GM19455 (cell line): ENCODE results near the gene SEZ6L.

Experiments
- ATAC-seq: cut with Tn5 transposase; IDR thresholded peaks from one replicate; pipeline ENCODE4 v1.9.1; 2021; ENCODE audit not compliant: unreplicated experiment

SEZ6L gene

GRCh38 chr22:26291940-26292666 is 122.8 kb downstream of the SEZ6L start:
- ATAC-seq, result no peak

GRCh38 chr22:26292667-26292995 is 123.4 kb downstream of the SEZ6L start:
- no peak for ATAC-seq

GRCh38 chr22:26295563-26296126 is 126.4 kb downstream of the SEZ6L start:
- ATAC-seq, result no peak

GRCh38 chr22:26298605-26299310 is 129.5 kb downstream of the SEZ6L start:
- ATAC-seq, result no peak

- ATAC-seq, result no peak
These were observed 133.5 kb downstream of the SEZ6L start for GRCh38 chr22:26302726-26303125.

- no peak for ATAC-seq
These were observed 134.2 kb downstream of the SEZ6L start for GRCh38 chr22:26303475-26303874.

- ATAC-seq, result no peak
These were observed 135.5 kb downstream of the SEZ6L start for GRCh38 chr22:26304730-26305129.

- no peak for ATAC-seq
These were observed 139.2 kb downstream of the SEZ6L start for GRCh38 chr22:26308467-26308866.

- ATAC-seq, result no peak
These were observed 141.4 kb downstream of the SEZ6L start for GRCh38 chr22:26310616-26311015.

- no peak for ATAC-seq
These were observed 144.0 kb downstream of the SEZ6L start for GRCh38 chr22:26313291-26313690.

GRCh38 chr22:26314171-26314570 is 144.9 kb downstream of the SEZ6L start:
- no peak for ATAC-seq

- ATAC-seq, result no peak
These were observed 145.4 kb downstream of the SEZ6L start for GRCh38 chr22:26314656-26315055.

- no peak for ATAC-seq
These were observed 147.5 kb downstream of the SEZ6L start for GRCh38 chr22:26316732-26317285.

- no peak for ATAC-seq
These were observed 149.7 kb downstream of the SEZ6L start for GRCh38 chr22:26318975-26319374.

- ATAC-seq, result no peak
These were observed 151.2 kb downstream of the SEZ6L start for GRCh38 chr22:26320447-26320846.

- no peak for ATAC-seq
These were observed 152.2 kb downstream of the SEZ6L start for GRCh38 chr22:26321469-26321913.

GRCh38 chr22:26322179-26322905 is 153.1 kb downstream of the SEZ6L start:
- no peak for ATAC-seq

- no peak for ATAC-seq
These were observed 153.8 kb downstream of the SEZ6L start for GRCh38 chr22:26323013-26323412.

- no peak for ATAC-seq
These were observed 154.9 kb downstream of the SEZ6L start for GRCh38 chr22:26324150-26324549.

- no peak for ATAC-seq
These were observed 156.4 kb downstream of the SEZ6L start for GRCh38 chr22:26325641-26326040.

GRCh38 chr22:26326803-26327202 is 157.5 kb downstream of the SEZ6L start:
- ATAC-seq, result no peak
